ENCODE data around the gene IVD. TPM values are rescaled to one million over a fixed set of nuclear protein-coding genes. Genes with fewer than 3 reads are reported as not detected.

IVD gene
- total and polyA plus RNA-seq, 9 of the 15 experiments (the other 6 are each of a cell fraction or from before 2014, with no cell fraction given) = 0.15 to 4.5 (median 2.4) TPM

- peak in 1 of 3 experiments; percentile 15; a peak in 1 of 6 replicates for TF ChIP-seq CTCF (IDR thresholded peaks at IDR 0.05 in 2 of 3, conservative IDR thresholded peaks at IDR 0.05 in 1 of 3; ENCODE audit: insufficient read depth in 2 of 3, low read depth in 1 of 3, low read length in 3 of 3)
- TF ChIP-seq GATAD2B (IDR thresholded peaks at IDR 0.05; ENCODE audit: borderline replicate concordance) = no peak
- TF ChIP-seq BACH1 (tag; IDR thresholded peaks at IDR 0.05) = no peak
- TF ChIP-seq ZBTB7A (IDR thresholded peaks at IDR 0.05; ENCODE audit: borderline replicate concordance, control insufficient read depth, low read depth, low read length) = 0 out of 2 replicates have a peak, but pooled peaks have one; percentile 10
- peak; percentile 50; the same call in 1 of the 2 replicates for TF ChIP-seq TFAP4 (CRISPR knock-in tag; IDR thresholded peaks at IDR 0.05; ENCODE audit: borderline replicate concordance)
- TF ChIP-seq ZNF263 (CRISPR knock-in tag; IDR thresholded peaks at IDR 0.05; ENCODE audit: borderline replicate concordance) = peak; percentile 50; the same call in 1 of the 2 replicates
- TF ChIP-seq ZNF592 (IDR thresholded peaks at IDR 0.05) = peak; percentile 65; the same call in 1 of the 2 replicates
- TF ChIP-seq PHF8 (IDR thresholded peaks at IDR 0.05; ENCODE audit: borderline replicate concordance, low read length) = peak; percentile 31; the same call in 1 of the 2 replicates
- peak; percentile 76 for TF ChIP-seq PRDM10 (IDR thresholded peaks at IDR 0.05; ENCODE audit: partially characterized antibody)
- no peak for TF ChIP-seq HMGN3 (IDR thresholded peaks at IDR 0.05; ENCODE audit: borderline replicate concordance, extremely low read depth, insufficient read length, low read depth, low read length)
- peak; percentile 16 for TF ChIP-seq TAF1 (IDR thresholded peaks at IDR 0.05; ENCODE audit: control insufficient read depth, extremely low read depth, insufficient read depth, low read length, severe bottlenecking)
- 0 out of 2 replicates have a peak, but pooled peaks have one; percentile 13 for TF ChIP-seq MTA3 (IDR thresholded peaks at IDR 0.05; ENCODE audit: borderline replicate concordance)
These were observed 31.5 kb downstream of the IVD start (continued) for GRCh38 chr15:40436892-40437751.
